Retinal pigment epithelial cell (primary cell): ENCODE results near the gene USP17L21.
"Not testable (repeated sequence)": the region's sequence is repeated elsewhere in the genome, so short reads cannot be mapped to it uniquely, and the experiment has no call there.

ENCODE experiments used
- DNase-seq: peaks from one replicate; pipeline ENCODE4 v3.0.0-alpha.2; 2010; ENCODE audit warnings: low read depth
- H3K4me3 ChIP-seq: 2 replicates; pipeline ENCODE4 v1.5.1; 2011; ENCODE audit warnings: mild to moderate bottlenecking, low read length, control low read depth, moderate library complexity

USP17L21 gene, protein sequence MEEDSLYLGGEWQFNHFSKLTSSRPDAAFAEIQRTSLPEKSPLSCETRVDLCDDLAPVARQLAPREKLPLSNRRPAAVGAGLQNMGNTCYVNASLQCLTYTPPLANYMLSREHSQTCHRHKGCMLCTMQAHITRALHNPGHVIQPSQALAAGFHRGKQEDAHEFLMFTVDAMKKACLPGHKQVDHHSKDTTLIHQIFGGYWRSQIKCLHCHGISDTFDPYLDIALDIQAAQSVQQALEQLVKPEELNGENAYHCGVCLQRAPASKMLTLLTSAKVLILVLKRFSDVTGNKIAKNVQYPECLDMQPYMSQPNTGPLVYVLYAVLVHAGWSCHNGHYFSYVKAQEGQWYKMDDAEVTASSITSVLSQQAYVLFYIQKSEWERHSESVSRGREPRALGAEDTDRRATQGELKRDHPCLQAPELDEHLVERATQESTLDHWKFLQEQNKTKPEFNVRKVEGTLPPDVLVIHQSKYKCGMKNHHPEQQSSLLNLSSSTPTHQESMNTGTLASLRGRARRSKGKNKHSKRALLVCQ

DNA sequence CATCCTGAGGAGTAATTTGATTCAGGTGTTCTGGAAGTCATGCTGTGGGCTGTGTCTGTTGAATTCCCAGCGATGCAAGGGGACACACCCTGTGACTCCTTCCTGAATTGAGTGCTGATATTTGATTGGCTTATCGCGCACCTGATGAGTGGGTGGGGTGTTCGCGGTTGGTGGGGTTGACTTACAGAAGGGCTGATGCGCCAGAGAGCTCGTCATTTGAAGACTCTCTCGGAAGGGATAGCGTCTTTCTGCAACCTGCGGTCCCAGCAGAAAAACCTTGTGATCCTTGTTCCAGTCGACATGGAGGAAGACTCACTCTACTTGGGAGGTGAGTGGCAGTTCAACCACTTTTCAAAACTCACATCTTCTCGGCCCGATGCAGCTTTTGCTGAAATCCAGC lies at the start of gene USP17L21:
TSS of gene USP17L21 (plus strand) at position 301 of the 400 bp plus-strand sequence. CDS start at position 301, 0 bp downstream.
- not testable (repeated sequence) for H3K4me3 ChIP-seq, DNase-seq

- H3K4me3 ChIP-seq, DNase-seq: not testable (repeated sequence)
Measured at GRCh38 chr4:9214701-9215100, 48.0 kb upstream of the USP17L21 start.

- not testable (repeated sequence) for H3K4me3 ChIP-seq, DNase-seq
Measured at GRCh38 chr4:9215105-9215504, 47.6 kb upstream of the USP17L21 start, which contains the start of gene USP17L11. Gene USP17L11, plus strand, starts transcription at chr4:9215405. Its CDS starts 0 bp downstream, at chr4:9215405.

DNA sequence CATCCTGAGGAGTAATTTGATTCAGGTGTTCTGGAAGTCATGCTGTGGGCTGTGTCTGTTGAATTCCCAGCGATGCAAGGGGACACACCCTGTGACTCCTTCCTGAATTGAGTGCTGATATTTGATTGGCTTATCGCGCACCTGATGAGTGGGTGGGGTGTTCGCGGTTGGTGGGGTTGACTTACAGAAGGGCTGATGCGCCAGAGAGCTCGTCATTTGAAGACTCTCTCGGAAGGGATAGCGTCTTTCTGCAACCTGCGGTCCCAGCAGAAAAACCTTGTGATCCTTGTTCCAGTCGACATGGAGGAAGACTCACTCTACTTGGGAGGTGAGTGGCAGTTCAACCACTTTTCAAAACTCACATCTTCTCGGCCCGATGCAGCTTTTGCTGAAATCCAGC lies 42.8 kb upstream of the USP17L21 start, which contains the start of gene USP17L12:
TSS of gene USP17L12 (plus strand) at position 301 of the 400 bp plus-strand sequence. CDS start at position 301, 0 bp downstream.
- not testable (repeated sequence) for DNase-seq, H3K4me3 ChIP-seq

- not testable (repeated sequence) for DNase-seq, H3K4me3 ChIP-seq
Measured at GRCh38 chr4:9224596-9224995, 38.1 kb upstream of the USP17L21 start, which contains the start of gene USP17L13. Gene USP17L13, plus strand, starts transcription at chr4:9224896. Its CDS starts 0 bp downstream, at chr4:9224896.

DNA sequence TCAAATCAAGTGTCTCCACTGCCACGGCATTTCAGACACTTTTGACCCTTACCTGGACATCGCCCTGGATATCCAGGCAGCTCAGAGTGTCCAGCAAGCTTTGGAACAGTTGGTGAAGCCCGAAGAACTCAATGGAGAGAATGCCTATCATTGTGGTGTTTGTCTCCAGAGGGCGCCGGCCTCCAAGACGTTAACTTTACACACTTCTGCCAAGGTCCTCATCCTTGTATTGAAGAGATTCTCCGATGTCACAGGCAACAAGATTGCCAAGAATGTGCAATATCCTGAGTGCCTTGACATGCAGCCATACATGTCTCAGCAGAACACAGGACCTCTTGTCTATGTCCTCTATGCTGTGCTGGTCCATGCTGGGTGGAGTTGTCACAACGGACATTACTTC lies 32.4 kb upstream of the USP17L21 start:
- H3K4me3 ChIP-seq, DNase-seq: not testable (repeated sequence)

DNA sequence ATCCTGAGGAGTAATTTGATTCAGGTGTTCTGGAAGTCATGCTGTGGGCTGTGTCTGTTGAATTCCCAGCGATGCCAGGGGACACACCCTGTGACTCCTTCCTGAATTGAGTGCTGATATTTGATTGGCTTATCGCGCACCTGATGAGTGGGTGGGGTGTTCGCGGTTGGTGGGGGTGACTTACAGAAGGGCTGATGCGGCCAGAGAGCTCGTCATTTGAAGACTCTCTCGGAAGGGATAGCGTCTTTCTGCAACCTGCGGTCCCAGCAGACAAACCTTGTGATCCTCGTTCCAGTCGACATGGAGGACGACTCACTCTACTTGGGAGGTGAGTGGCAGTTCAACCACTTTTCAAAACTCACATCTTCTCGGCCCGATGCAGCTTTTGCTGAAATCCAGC lies 28.6 kb upstream of the USP17L21 start, which contains the start of gene USP17L15:
TSS of gene USP17L15 (plus strand) at position 301 of the 400 bp plus-strand sequence. CDS start at position 301, 0 bp downstream.
- H3K4me3 ChIP-seq, DNase-seq: not testable (repeated sequence)

DNA sequence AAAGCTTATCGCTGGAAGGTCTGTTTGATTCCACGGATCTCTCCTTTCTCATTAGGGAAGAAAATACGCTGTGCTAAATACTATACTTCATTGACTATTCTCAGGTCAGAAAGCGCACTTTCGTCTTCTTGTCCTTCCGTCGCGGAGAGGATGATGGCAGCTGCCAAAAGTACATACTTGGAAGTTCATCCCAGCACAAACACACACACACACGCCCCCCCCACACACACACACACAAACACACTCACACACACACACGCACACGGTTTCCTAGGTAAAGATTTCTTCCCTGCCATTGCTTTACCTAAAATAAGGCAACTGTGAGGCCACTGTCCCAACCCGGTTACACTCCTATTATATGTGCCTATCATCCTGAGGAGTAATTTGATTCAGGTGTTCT lies 24.2 kb upstream of the USP17L21 start:
- not testable (repeated sequence) for DNase-seq

GRCh38 chr4:9243579-9243978 lies 19.1 kb upstream of the USP17L21 start, which contains the start of gene USP17L17:
Gene USP17L17, plus strand, starts transcription at chr4:9243879. Its CDS starts 0 bp downstream, at chr4:9243879.
- DNase-seq, H3K4me3 ChIP-seq: not testable (repeated sequence)

More for the DNA sequence above, 24.2 kb upstream of the USP17L21 start:
- not testable (repeated sequence) for H3K4me3 ChIP-seq

- DNase-seq, H3K4me3 ChIP-seq: not testable (repeated sequence)
Measured at GRCh38 chr4:9247953-9248680, 14.6 kb upstream of the USP17L21 start, which contains the start of gene USP17L18. Gene USP17L18, plus strand, starts transcription at chr4:9248630. Its CDS starts 0 bp downstream, at chr4:9248630.

GRCh38 chr4:9253078-9253477 lies 9.6 kb upstream of the USP17L21 start, which contains the start of gene USP17L19:
Gene USP17L19, plus strand, starts transcription at chr4:9253378. Its CDS starts 0 bp downstream, at chr4:9253378.
- not testable (repeated sequence) for DNase-seq, H3K4me3 ChIP-seq

GRCh38 chr4:9257824-9258223 lies 4.8 kb upstream of the USP17L21 start, which contains the start of gene USP17L20:
Gene USP17L20, plus strand, starts transcription at chr4:9258124. Its CDS starts 0 bp downstream, at chr4:9258124.
- not testable (repeated sequence) for DNase-seq, H3K4me3 ChIP-seq

- not testable (repeated sequence) for H3K4me3 ChIP-seq, DNase-seq
Measured at GRCh38 chr4:9267319-9267718, 4.6 kb downstream of the USP17L21 start, which contains the start of gene USP17L22. Gene USP17L22, plus strand, starts transcription at chr4:9267619. Its CDS starts 0 bp downstream, at chr4:9267619.

DNA sequence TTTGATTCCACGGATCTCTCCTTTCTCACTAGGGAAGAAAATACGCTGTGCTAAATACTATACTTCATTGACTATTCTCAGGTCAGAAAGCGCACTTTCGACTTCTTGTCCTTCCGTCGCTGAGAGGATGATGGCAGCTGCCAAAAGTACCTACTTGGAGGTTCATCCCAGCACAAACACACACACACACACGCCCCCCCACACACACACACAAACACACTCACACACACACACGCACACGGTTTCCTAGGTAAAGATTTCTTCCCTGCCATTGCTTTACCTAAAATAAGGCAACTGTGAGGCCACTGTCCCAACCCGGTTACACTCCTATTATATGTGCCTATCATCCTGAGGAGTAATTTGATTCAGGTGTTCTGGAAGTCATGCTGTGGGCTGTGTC lies 9.0 kb downstream of the USP17L21 start:
- H3K4me3 ChIP-seq, DNase-seq: not testable (repeated sequence)
